Islet precursor cell (in vitro differentiated cells): ENCODE results near the gene MEGF8.
"Not testable (repeated sequence)": the region's sequence is repeated elsewhere in the genome, so short reads cannot be mapped to it uniquely, and the experiment has no call there.

ENCODE experiments used
- DNase-seq: peaks from one replicate; pipeline ENCODE4 v3.0.0-alpha.2; 2018

MEGF8 gene

DNA sequence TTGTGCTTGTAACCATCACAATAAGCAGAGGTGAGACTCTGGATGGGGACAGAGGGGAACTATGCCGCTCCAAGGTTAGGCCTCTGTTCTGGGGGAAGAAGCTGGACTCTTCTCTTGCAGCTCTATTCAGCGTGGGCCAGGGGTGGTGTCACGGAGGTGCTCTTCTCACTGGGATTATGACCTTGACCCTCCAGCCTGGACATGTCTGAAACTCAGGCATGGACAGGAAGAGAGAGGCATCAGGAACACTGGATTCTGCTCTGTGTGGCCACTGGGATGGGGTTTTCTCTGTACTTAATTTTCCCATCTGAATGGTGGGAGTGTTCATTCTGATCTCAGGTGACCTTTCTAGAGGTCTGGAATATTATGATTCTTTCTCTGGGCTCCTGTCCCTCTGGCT, 7.6 kb downstream of the MEGF8 start:
- DNase-seq = no peak

DNA sequence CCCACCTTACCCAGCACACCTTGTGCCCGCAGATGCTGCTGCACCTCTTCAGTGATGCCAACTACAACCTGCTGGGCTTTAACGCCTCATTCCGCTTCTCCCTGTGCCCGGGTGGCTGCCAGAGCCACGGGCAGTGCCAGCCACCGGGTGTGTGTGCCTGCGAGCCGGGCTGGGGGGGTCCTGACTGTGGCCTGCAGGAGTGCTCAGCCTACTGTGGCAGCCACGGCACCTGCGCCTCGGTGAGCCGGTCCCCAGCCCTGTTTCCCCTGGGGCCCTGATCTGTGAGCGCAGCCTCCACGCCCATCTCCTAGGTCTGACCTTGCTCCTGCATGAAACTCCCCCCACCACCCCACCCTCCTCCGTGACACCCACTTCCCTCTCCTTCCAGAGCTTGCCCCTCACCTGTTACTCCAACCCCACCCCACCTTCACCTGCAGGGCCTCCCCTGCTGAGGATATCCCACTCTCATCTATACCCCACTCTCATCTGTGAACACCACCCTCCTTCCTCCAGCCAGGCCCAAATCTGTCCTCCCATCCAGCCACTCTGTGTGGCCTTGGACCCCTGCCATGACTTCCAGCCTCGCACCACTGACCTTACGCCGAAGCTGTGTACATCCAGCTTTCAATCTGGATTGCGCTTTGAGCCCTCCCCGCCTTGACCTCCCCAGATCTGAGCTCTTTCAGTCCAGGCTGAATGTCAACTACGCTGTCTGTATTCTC, 8.7 kb downstream of the MEGF8 start:
- DNase-seq = no peak

DNA sequence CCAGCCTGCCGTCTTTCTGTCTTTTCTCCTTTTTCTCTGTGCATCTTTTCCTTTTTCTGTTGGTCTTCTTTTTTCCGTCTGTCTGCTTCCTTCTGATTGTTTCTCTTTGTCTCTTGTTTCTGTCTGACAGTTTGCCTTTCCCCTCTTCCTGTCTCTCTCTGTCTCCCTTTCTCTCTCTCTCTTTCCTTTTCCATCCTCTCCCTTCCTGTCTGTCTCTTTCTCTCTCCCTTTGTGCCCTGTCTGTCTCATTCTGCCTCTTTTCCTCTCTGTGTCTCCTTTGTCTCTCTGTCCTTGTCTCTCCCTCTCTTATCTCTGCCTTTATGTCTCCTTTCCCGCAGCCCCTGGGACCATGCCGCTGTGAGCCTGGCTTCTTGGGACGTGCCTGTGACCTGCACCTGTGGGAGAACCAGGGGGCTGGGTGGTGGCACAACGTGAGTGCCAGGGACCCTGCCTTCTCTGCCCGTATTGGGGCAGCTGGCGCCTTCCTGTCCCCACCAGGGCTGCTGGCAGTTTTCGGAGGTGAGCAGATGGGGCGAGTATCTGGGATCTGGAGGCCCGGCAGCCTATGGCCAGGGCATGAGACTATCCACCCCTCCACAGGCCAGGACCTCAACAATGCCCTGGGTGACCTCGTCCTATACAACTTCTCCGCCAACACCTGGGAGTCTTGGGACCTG, 9.4 kb downstream of the MEGF8 start:
- DNase-seq = no peak

DNA sequence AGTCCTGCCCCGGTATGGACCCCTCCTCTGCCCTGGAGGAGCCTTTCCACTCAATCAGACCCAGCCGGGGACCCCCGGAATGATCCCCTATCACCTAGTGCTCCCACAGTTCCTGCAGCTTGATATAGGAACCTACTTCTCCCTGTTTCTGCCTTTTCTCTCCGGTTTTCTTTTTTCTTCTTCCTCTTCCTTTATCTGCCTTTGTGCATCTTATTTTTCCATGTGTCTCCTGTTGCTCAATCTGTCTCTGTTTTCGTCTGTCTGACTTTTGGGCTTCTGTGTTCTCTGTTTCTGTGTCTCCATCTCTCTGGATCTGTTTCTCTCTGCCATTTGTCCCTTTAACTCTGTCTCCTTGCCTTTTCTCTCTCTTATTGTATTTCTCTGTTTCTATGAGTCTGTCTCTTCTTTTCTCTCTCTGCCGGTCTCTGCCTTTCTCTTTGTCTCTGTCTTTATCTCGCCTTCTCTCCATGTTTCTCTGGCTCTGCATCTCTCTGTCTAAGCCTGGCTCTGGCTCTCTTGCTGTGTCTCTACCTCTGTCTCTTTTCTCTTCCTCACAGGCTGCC, 10.0 kb downstream of the MEGF8 start:
- no peak for DNase-seq

DNA sequence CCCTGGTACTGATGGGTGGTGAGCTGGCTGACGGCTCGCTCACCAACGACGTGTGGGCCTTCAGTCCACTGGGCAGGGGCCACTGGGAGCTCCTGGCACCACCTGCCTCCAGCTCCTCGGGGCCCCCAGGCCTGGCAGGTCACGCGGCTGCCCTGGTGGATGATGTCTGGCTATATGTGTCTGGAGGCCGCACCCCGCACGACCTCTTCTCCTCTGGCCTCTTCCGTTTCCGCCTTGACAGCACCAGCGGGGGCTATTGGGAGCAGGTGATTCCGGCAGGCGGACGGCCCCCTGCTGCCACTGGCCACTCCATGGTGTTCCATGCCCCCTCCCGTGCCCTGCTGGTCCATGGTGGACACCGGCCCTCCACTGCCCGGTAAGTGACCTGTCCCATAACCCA, 10.5 kb downstream of the MEGF8 start:
- no peak for DNase-seq

DNA sequence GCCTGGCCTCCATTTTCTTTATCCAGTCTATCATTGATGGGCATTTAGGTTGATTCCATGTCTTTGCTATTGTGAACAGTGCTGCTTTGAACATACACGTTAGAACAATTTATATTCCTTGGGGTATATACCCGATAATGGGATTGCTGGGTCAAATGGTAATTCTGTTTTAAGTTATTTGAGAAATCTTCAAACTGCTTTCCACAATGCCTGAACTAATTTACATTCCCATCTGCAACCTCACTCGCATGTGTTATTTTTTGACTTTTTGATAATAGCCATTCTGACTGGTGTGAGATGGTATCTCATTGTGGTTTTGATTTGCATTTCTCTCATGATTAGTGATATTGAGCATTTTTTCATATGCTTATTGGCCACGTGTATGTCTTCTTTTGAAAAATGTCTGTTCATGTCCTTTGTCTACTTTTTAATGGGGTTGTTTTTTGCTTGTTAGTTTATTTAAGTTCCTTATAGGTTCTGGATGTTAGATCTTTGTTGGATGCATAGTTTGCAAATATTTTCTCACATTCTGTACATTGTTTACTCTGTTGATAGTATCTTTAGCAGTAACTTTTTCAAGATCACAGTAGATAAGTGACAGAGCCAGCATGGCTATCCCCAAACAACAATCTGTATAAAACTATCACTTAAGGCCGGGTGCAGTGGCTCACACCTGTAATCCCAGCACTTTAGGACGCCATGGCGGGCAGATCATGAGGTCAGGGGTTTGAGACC, 13.9 kb downstream of the MEGF8 start:
- not testable (repeated sequence) for DNase-seq

DNA sequence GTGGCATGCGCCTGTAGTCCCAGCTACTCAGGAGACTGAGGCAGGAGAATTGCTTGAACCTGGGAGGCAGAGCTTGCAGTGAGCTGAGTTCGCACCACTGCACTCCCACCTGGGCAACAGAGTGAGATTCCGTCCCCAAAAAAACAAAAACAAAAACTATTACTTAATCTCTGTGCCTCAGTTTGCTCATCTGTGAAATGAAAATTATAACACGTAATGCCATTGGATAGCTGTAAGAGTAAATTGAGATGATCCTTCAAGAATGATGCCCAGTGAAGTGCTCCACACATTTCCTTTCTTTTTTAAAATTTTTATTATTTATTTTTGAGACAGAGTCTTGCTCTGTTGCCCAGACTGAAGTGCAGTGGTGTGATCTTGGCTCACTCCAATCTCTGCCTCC, 14.5 kb downstream of the MEGF8 start:
- not testable (repeated sequence) for DNase-seq

DNA sequence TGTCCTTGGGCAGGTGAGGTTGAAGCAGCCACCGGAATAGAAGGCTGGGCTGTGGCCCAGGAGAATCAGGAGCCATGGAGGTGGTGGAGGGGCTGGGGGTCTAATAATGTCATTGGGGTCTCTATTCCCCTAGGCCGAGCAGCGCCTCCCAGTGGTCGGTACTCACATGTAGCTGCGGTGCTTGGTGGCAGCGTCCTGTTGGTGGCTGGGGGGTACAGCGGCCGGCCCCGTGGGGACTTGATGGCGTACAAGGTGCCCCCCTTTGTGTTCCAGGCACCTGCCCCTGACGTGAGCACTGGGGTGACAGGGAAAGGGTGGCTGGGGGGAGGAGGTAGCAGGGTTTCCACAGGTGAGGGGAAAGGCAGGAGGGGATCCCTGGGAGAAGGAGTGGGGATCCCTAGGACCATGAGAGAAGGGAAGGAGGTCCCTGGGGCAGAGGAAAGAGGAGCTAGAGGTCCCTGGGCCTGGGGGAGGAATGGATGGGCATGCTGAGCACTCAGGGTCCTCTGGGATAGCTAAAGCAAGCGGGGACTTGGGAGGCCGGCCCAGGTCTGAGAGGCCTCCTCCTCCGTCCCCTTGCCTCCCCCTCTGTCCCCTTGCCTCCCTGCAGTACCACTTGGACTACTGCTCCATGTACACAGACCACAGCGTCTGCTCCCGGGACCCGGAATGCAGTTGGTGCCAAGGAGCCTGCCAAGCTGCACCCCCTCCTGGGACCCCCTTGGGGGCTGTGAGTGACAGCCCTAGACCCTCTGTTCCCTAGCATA, 18.1 kb downstream of the MEGF8 start:
- no peak for DNase-seq

DNA sequence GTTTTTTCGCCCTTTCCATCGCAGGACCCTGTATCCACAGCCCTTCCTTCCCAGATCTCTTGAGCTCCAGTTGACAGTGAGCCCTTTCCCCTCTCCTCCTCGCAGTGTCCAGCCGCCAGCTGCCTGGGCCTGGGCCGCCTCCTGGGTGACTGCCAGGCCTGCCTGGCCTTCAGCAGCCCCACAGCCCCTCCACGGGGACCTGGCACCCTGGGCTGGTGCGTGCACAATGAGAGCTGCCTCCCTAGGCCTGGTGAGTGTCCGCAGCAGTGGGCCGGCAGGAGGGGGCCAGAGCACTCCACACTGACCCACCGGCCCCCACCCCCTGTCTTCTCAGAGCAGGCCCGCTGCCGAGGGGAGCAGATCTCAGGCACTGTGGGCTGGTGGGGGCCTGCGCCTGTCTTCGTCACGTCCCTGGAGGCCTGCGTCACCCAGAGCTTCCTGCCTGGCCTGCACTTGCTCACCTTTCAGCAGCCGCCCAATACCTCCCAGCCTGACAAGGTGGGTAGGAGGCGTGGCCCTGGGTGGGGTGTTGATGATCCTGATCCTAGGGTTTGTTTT, 19.0 kb downstream of the MEGF8 start:
- no peak for DNase-seq

DNA sequence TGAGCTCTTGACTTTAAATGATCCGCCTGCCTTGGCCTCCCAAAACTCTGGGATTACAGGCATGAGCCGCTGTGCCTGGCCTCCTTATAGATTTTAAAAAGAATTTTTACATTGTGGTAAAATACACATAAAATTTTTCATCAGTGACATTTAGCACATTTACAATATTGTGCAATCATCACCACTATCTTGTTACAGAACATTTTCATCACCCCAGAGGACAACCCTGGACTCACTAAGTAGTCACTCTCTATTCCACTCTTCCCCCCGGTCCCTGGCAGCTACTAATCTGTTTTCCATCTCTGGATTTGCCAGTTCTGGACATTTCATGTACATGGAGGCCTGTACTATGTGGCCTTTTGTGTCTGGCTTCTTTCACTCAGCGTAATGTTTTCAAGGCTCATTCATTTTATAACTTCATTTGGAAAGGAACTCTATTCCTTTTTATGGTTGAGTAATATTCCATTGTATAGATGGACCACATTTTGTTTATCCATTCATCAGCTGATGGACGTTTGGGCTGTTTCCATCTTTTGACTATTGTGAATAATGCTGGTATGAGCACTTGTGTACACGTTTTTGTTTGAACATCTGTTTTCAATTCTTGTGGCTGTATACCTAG, 19.9 kb downstream of the MEGF8 start:
- DNase-seq = no peak

DNA sequence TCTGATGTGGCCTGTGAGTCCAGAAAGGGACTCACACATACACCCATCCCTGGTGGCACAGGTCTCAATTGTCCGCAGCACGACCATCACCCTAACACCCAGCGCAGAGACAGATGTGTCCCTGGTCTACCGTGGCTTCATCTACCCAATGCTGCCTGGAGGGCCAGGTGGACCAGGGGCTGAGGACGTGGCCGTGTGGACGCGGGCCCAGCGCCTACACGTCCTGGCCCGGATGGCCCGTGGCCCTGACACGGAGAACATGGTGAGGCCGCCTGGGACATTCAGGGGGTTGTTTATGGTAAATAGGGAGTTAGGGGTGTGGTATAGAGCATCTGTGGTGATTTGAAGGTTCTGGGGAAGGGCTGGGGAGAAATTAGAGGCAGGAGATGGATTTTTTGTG, 22.8 kb downstream of the MEGF8 start:
- DNase-seq = no peak

DNA sequence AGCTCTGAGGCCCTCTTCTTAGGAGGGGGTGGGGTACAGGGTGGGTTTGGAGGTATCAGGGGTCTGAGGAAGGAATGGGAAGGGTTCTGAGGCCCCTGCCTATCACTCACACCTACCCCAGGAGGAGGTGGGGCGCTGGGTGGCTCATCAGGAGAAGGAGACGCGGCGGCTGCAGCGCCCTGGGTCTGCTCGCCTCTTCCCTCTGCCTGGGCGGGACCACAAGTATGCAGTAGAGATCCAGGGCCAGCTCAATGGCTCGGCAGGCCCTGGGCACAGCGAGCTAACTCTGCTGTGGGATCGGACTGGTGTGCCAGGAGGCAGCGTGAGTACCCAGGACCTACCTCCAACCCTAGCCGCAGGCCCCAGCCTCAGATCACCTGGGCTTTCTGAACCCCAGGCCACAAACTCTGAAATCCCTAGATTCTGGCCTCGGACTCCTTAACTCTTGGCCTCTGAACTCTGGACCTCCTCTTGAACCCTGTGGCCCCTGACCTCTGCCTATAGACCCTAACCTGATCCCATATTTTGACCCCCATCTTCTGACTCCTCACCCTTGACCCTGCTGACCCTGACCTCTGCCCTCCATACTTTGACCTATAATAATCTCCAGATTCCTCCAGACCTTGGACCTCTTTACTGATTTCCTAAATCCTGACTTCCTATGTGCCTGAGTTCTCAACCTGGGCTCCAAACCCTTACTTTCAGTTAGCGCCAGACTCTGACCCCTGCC, 24.1 kb downstream of the MEGF8 start:
- no peak for DNase-seq

DNA sequence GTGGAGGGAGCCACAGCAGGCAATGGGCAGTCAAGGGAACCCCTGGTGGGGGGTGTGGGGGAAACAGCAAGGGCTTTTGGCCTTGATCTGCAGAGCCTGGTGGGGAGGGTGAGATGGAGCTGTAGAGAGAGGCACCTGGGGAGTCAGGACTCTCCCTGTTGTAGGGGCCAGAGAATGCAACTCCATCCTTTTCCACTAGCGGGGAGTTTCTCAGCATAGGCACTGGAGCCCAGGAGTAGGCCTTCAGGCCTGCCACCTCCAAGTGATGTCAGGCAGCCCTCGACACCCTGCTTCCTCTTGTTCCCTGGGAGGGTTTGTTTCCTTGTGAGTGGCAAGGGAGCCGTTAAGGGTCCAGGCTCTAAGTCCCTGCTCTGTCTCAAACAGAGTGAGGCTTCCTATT, 25.0 kb downstream of the MEGF8 start:
- no peak for DNase-seq

DNA sequence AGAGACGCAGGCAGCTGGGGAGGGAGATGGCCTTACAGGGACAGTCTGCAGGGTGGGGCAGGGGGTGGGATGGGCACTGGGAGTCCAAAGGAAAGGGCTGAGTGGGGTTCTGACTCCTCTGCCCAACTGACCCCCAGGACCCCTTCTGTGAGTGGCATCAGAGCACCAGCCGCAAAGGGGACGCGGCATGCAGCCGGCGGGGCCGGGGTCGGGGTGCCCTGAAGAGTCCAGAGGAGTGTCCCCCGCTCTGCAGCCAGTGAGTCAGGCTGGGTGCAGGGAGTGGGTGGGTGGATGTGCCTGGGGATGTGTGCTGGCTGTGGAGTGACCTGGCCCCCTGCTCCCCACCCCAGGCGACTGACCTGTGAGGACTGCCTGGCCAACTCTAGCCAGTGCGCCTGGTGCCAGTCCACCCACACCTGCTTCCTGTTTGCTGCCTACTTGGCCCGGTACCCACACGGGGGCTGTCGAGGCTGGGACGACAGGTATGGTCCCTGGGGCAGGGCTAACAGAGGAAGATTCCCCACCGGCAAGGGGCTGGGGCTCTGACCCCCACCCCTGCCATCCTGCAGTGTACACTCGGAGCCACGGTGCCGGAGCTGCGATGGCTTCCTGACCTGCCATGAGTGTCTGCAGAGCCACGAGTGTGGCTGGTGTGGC, 25.8 kb downstream of the MEGF8 start:
- DNase-seq = no peak

DNA sequence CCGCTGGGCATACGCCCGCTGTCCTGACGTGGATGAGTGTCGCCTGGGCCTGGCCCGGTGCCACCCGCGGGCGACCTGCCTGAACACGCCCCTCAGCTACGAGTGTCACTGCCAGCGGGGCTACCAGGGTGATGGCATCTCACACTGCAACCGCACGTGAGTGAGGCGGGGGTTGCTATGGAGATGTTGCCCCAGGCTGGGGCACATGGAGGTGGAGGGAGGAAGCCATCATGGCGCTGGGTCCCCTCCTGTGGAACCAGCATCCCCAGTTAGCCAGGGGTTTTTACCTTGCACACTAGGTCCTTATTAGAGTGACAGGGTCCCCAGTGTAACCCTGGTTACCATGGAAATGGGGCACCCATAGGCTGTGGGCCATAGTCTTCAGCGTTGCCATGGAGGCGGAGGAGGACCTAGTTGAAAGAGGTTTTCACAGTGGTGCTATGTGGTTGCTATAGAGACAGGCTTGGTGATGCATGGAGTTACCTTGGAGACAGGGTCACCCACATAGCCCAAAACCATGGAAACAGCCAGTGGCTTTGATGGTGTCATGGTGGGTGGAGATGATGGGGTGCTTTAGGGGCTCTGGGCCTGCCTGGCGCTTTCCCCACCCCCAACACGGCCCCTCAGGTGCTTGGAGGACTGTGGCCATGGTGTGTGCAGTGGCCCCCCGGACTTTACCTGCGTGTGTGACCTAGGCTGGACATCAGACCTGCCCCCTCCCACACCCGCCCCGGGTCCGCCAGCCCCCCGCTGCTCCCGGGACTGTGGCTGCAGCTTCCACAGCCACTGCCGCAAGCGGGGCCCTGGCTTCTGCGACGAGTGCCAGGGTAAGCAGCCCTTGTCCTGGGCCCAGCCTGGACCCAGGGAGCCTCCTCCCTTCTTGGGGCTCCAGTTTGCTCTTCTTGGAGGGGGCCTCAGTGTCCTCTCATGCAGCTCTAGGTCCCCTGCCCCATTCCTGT, 27.1 kb downstream of the MEGF8 start:
- DNase-seq = no peak

DNA sequence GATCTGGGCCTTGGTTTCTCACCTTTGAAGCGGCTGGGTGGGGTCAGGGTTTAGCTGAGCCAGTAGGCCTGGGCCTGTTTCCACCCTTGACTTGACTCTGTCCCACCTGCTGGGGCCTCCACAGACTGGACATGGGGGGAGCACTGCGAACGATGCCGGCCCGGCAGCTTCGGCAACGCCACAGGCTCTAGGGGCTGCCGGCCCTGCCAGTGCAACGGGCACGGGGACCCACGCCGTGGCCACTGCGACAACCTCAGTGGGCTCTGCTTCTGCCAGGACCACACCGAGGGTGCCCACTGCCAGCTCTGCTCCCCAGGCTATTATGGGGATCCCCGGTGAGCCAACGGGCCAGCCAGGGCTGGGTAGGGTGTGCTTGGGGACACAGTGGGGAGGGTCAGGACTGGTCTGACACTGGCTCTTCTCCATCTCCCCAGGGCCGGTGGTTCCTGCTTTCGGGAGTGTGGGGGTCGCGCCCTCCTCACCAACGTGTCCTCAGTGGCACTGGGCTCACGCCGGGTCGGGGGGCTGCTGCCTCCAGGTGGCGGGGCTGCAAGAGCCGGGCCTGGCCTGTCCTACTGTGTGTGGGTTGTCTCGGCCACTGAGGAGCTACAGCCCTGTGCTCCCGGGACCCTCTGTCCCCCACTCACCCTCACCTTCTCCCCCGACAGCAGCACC, 28.0 kb downstream of the MEGF8 start:
- no peak for DNase-seq

DNA sequence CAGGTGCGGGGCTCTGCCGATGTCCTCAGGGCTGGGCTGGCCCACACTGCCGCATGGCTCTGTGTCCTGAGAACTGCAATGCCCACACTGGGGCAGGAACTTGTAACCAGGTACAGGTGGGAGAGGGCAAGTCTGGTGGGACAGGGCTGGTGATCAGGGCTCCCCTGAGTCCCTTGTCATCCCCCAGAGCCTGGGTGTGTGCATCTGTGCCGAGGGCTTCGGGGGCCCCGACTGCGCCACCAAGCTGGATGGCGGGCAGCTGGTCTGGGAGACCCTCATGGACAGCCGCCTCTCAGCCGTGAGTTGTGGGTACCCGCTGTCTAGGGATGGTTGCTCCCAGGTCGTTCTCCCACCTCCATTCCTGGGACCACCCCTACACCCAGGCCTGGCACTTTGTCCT, 30.5 kb downstream of the MEGF8 start:
- no peak for DNase-seq

DNA sequence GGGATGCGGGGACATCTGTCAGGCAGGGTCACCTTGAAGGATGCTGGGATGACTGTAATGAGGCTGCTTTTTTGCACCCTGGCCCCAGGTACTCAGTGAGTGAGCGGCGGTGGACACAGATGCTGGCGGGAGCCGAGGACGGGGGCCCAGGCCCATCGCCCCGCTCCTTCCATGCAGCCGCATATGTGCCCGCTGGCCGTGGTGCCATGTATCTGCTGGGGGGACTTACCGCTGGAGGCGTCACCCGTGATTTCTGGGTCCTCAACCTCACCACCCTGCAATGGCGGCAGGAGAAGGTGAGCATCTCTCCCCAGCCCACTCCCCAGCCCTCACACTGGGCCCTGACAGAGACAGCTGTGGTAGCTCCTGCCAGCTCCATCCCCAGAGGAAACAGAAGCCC, 31.3 kb downstream of the MEGF8 start:
- DNase-seq = no peak

DNA sequence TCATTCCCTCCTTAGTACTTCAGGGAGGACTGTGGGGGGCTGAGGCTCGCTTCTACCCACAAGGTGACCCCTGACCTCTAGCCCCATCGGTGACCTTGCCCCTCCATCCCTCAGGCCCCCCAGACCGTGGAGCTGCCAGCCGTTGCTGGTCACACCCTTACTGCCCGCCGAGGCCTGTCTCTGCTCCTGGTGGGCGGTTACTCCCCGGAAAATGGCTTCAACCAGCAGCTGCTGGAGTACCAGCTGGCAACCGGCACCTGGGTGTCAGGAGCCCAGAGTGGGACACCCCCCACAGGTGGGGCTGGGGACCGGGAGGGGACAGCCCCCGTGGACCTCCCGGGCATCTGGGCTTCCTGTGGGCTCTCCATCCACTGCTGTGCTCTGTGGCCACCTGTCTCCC, 31.9 kb downstream of the MEGF8 start:
- DNase-seq = no peak
